Transverse colon (tissue), 4 donors: ENCODE results near the gene LGALS4. TPM values are rescaled to one million over a fixed set of nuclear protein-coding genes. Genes with fewer than 3 reads are reported as not detected.

Experiments used
- DNase-seq: peaks from one replicate; pipeline ENCODE4 v3.0.0-alpha.2; 2019
- H3K27ac ChIP-seq, 4 donors: fragments of 200-600 bp; sonication (generic); 2 replicates each; pipeline ENCODE4 v1.5.1; 2016 to 2018; ENCODE audit warnings: inconsistent platforms in 4 of 4
- H3K27me3 ChIP-seq: fragments of 200-600 bp; sonication (generic); 2 replicates; pipeline ENCODE4 v1.5.1; 2017; ENCODE audit warnings: inconsistent platforms
- H3K36me3 ChIP-seq, 4 donors: fragments of 200-600 bp; sonication (generic); 2 replicates each; pipeline ENCODE4 v1.5.1; 2017 to 2019; ENCODE audit warnings: inconsistent platforms in 4 of 4
- H3K4me1 ChIP-seq, 4 donors: fragments of 200-600 bp; sonication (generic); 2 replicates each; pipeline ENCODE4 v1.5.1; 2017 to 2020; ENCODE audit warnings: inconsistent platforms in 4 of 4
- H3K4me3 ChIP-seq, 4 donors: fragments of 200-600 bp; sonication (generic); 1 replicate in 1 of 4; 2 replicates in 3 of 4; pipeline versions ENCODE4 v1.5.1 to v1.6.1; 2017 to 2019; ENCODE audit warnings: inconsistent platforms in 4 of 4
- H3K9me3 ChIP-seq, 2 donors: fragments of 200-600 bp; sonication (generic); 2 replicates each; pipeline ENCODE4 v1.5.1; 2017 to 2019; ENCODE audit warnings: inconsistent platforms in 2 of 2
- EP300 ChIP-seq: sonication (generic); formaldehyde crosslinking; IDR thresholded peaks from one replicate; pipeline ENCODE4 v1.6.1; 2017; ENCODE audit warnings: antibody characterized with exemption, low read depth
- POLR2A ChIP-seq: fragments of 450-650 bp; IDR thresholded peaks from one replicate; pipeline ENCODE4 v1.6.1; 2016; ENCODE audit warnings: antibody characterized with exemption, mild to moderate bottlenecking, moderate library complexity
- POLR2AphosphoS5 ChIP-seq, 3 donors: sonication (generic); formaldehyde crosslinking; IDR thresholded peaks; one replicate each; pipeline ENCODE4 v1.6.1; 2016; ENCODE audit warnings: antibody characterized with exemption in 3 of 3
- WGBS, 2 donors: methylation state at CpG; one replicate each; pipeline ENCODE4 v1.1.5; 2018; ENCODE audit warnings: low coverage in 1 of 2; 5-methylcytosine and 5-hydroxymethylcytosine counted together
- in situ Hi-C, 4 donors: fragments of 200-750 bp; cut with MboI; loops; one replicate each; pipeline versions ENCODE4 v1.15.0 to v1.15.1; 2017; ENCODE audit warnings: low sequenced_read_pairs in 3 of 4, low pct_ligation_motif_present in 1 of 4, low pct_unique_long_range_greater_than_20kb in 1 of 4
- intact Hi-C: fragments of 100-400 bp; cut with DNase I; formaldehyde crosslinking; loops from one replicate; pipeline ENCODE4 v1.15.1; 2023; ENCODE audit warnings: low total_unique reads
- total RNA-seq, 4 donors: library from RNA; depleted of rRNA; stranded (reverse); fragments of >200 nt; gene quantifications; one replicate each; pipeline ENCODE4 v1.1.0, GENCODE V29; 2016
- TF ChIP-seq, protein P1 (sequence below), 5 experiments: fragments of 200-600 bp in 3 of 5; fragments of 450-650 bp in 2 of 5; sonication (generic) in 3 of 5; IDR thresholded peaks; 1 replicate in 2 of 5; 2 replicates in 3 of 5; pipeline ENCODE4 v1.5.1; 2016 to 2017; ENCODE audit warnings: antibody characterized with exemption in 5 of 5, inconsistent platforms in 3 of 5, mild to moderate bottlenecking in 2 of 5, moderate library complexity in 1 of 5

Gene LGALS4
- total RNA-seq, 4 donors from 2014 or later: 1,815 to 4,845 (median 3,695) TPM

DNA sequence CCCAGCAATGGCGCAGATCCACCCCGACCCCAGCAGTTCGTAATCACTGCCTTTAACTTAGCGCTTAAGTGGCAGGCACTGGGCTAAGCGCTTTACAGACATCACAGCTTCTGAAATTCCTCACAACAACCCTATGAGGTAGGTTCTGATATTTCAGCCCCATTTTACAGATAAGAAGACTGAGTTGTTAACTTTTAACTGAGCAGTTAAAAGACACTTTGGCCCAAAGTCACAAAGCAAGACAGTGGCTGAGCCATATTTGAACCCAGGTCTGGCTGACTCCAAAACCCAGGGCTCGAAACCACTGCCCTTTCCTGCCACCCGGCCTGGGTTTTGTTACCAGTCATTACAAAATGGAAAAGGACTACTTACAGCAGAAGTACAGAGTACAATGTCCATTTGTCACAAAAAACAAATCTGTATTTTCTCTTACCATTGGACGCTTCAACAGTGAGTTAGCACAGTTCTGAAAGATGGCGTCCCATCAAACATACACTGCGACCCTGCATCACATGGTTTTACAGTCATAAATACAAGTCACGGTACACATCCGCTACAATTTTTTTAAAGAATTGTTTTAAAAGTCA, 28.5 kb upstream of the LGALS4 start:
- no peaks in the 10 kb centered on the region for H3K27me3 ChIP-seq
- intact Hi-C loops: no loop called here
- no peak for TF ChIP-seq POLR2AphosphoS5 (IDR thresholded peaks at IDR 0.05)
- TF ChIP-seq EP300: no peak
- TF ChIP-seq, protein P1, sequence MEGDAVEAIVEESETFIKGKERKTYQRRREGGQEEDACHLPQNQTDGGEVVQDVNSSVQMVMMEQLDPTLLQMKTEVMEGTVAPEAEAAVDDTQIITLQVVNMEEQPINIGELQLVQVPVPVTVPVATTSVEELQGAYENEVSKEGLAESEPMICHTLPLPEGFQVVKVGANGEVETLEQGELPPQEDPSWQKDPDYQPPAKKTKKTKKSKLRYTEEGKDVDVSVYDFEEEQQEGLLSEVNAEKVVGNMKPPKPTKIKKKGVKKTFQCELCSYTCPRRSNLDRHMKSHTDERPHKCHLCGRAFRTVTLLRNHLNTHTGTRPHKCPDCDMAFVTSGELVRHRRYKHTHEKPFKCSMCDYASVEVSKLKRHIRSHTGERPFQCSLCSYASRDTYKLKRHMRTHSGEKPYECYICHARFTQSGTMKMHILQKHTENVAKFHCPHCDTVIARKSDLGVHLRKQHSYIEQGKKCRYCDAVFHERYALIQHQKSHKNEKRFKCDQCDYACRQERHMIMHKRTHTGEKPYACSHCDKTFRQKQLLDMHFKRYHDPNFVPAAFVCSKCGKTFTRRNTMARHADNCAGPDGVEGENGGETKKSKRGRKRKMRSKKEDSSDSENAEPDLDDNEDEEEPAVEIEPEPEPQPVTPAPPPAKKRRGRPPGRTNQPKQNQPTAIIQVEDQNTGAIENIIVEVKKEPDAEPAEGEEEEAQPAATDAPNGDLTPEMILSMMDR (IDR thresholded peaks at IDR 0.05): no peak
- no peak for TF ChIP-seq POLR2A
- peaks cover 0 to 97% (median 51%) of the 10 kb centered on the region in 4 donors for H3K36me3 ChIP-seq
- H3K4me1 ChIP-seq: peaks cover 0 to 14% (median 6%) of the 10 kb centered on the region in 4 donors
- no peak for DNase-seq
- in situ Hi-C loops: no loop called here
- 89% methylated on average over 5 to 12 of the region's 12 CpGs for WGBS, 2 donors
- H3K4me3 ChIP-seq: no peak overlapping the region
- peak overlapping the region in 3 of 4 donors; percentile 10 to 36 (median 27) for H3K27ac ChIP-seq
- H3K9me3 ChIP-seq: no peaks in the 10 kb centered on the region

DNA sequence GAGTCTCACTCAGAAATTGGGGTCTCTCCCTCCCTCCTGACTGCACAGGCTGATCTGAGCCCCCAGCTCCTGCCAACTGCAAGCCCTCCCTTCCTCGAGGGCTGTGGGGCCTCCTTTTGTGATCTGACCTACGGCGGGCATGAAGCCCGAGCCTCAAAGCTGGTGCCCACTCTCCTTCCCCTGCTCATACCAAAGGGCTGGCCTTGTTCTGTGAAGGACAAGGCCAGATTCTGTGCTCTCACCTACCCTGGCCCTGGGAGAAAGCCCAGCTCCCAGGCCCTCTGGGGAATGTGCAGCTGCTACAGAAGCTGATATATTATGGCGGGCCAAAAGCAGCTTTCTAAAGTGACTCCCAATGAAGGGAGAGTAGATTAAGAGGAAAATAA, 27.8 kb upstream of the LGALS4 start:
- no peaks in the 10 kb centered on the region for H3K9me3 ChIP-seq
- 93% methylated on average over 5 of the region's 5 CpGs; no CpG with 5 or more reads in 1 of the 2 donors for WGBS, 2 donors
- no peaks in the 10 kb centered on the region for H3K27me3 ChIP-seq
- H3K4me3 ChIP-seq: no peak overlapping the region
- no peak for TF ChIP-seq POLR2AphosphoS5 (IDR thresholded peaks at IDR 0.05)
- TF ChIP-seq POLR2A: no peak
- TF ChIP-seq, protein P1 (IDR thresholded peaks at IDR 0.05): no peak
- TF ChIP-seq EP300: no peak
- peaks cover 0 to 97% (median 47%) of the 10 kb centered on the region in 4 donors for H3K36me3 ChIP-seq
- no peak for DNase-seq
- H3K27ac ChIP-seq: peak overlapping the region in 1 of 4 donors; percentile 10
- H3K4me1 ChIP-seq: peaks cover 0 to 7% (median 1%) of the 10 kb centered on the region in 4 donors
- in situ Hi-C loops (no loop called here), intact Hi-C loops (no loop called here)

DNA sequence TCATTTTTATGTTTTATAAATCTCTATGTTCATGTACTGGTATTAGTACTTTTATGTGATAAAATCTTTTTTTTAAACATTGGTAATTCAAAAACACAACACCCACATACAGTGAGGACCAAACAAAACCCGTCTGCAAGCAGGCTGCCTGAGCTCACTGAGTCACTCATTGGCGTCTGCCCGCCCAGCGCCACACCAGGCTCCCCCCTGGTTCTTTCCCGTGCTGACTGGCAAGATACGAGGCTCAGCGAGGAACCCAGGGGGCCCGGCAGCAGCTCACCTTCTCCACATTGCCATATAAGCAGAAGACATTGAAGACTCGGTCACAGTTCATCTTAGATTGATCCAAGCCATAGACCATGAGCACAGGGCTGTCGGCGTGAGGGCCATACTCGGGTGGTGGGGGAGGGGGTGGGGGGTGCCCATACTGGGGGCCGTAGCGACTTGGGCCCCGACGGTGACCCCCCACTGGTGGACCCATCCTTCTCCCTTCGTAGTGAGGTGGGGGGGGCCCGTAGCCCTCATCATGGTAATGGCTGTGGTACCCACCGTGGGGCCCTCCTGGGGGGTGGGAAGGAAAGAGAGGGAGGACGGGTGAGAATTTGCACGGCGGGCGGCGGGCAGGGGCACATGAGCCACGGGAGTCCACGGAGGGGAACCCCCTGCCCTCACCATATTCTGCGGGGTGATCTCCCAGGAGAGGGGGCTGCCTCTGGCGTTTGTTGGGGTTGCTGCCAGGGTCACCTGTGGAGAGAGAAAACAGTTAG, 27.3 kb upstream of the LGALS4 start:
- Histone ChIP-seq H3K4me1 (peaks cover 0 to 3% (median 0%) of the 10 kb centered on the region in 4 donors), H3K36me3 (peaks cover 0 to 93% (median 44%) of the 10 kb centered on the region in 4 donors), H3K27ac (no peak overlapping the region), H3K9me3 (no peaks in the 10 kb centered on the region), H3K4me3 (no peak overlapping the region), H3K27me3 (no peaks in the 10 kb centered on the region)
- in situ Hi-C loops: no loop called here
- WGBS, 2 donors: 79% methylated on average over 28 of the region's 28 CpGs; no CpG with 5 or more reads in 1 of the 2 donors
- intact Hi-C loops: loop anchor here (10.0 kb wide), 1 partner anchor 185 kb away; no protein-coding TSS in a partner anchor
- no peak for DNase-seq
- TF ChIP-seq, protein P1 (IDR thresholded peaks at IDR 0.05): no peak
- TF ChIP-seq POLR2A: no peak
- TF ChIP-seq EP300: no peak
- no peak for TF ChIP-seq POLR2AphosphoS5 (IDR thresholded peaks at IDR 0.05)

DNA sequence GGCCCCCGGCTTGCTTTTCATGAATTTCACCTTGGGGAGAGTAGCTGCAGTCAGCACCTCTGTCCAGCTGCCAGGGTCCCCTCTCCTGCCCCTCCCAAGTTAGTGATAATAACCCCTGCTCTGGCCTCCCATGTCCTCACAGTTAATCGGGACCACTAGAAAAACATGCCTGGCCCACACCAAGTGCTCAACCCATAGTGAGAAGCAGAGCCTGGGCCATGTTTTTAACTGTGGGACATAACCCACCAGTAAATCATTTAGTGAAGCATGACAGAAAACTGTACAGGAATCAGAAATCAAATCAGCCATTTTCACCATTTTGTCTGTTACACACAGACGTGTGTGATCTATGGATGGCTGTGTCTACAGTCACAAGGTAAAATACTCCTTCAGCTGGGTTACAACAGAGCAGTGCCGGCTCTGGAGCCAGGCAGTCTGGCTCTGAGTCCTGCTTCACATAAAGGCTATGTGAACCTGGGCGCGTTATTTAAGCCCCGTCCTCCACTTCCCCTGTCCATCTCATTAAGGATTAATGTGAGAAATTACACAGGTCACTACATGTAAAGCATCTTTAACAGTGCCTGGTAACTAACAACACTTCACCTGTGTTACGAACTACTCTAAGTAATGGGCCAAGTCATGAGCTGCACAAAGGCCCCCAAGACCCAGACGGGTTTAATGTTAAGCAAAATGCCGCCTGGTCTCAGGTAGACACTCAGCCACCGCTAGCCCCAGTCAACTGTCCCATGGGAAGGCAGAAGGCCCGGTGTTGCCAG, 26.4 kb upstream of the LGALS4 start:
- Histone ChIP-seq H3K9me3 (no peaks in the 10 kb centered on the region), H3K4me3 (no peak overlapping the region), H3K27ac (peak overlapping the region in 1 of 4 donors; percentile 13), H3K36me3 (peaks cover 0 to 85% (median 41%) of the 10 kb centered on the region in 4 donors), H3K27me3 (no peaks in the 10 kb centered on the region), H3K4me1 (peaks cover 0 to 4% (median under 1%) of the 10 kb centered on the region in 4 donors)
- TF ChIP-seq, protein P1 (IDR thresholded peaks at IDR 0.05): no peak
- no peak for TF ChIP-seq POLR2A
- TF ChIP-seq EP300: no peak
- intact Hi-C loops (loop anchor here (10.0 kb wide), 1 partner anchor 184 kb away; no protein-coding TSS in a partner anchor), in situ Hi-C loops (no loop called here)
- DNase-seq: no peak
- 89 to 100% methylated on average over 3 to 12 of the region's 12 CpGs for WGBS, 2 donors
